ENCODE measurements around the gene SLC16A8. TPM values are rescaled to one million over a fixed set of nuclear protein-coding genes. Genes with fewer than 3 reads are reported as not detected.
"Not testable (repeated sequence)": the region's sequence is repeated elsewhere in the genome, so short reads cannot be mapped to it uniquely, and the experiment has no call there.

The SLC16A8 gene
- total RNA-seq, 1 donor from 2014 or later: 0.20 TPM

DNA sequence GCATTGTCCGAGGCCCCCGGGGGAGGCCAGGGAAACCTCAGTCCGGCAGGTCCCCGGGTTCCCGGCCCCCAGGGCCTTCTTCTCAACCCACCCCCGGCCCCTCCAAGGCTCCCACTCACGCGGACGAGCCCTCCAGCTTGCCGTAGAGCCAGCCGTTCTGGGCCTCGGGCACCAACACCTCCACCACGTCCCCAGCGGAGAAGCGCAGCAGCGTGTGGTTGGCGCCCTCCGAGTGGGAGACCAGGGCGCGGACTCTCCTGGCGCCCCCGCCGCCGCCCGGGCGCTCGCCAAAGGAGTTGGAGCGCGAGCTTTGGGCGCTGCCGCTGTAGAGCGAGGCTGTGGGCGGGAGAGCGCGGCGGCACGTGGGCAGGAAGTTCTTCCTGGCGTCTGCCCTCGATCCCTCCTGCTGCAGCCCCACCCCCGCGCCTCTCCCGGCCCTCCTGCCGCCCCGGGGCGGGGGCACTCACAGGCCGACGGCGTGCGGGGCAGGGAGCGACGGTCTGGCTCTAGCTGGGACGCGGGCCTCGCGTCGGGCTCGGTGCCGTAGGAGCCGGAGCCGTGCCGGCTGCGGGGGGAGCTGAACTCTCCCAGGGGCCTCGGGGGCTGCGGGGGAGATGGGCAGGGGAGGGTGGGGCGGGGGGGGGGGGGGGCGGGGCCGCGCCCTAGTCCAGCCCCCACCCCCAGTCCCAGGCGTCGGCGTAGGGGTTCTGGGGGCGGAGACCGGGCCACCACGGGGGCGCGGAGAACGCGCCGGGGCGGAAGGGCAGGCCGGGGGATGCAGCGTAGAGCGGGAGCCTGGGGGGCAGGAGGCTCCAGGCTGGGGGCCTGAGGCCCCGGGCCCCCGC is 4.9 kb upstream of the SLC16A8 start:
- no peak for DNase-seq (ENCODE audit: low read depth, low spot score)

DNA sequence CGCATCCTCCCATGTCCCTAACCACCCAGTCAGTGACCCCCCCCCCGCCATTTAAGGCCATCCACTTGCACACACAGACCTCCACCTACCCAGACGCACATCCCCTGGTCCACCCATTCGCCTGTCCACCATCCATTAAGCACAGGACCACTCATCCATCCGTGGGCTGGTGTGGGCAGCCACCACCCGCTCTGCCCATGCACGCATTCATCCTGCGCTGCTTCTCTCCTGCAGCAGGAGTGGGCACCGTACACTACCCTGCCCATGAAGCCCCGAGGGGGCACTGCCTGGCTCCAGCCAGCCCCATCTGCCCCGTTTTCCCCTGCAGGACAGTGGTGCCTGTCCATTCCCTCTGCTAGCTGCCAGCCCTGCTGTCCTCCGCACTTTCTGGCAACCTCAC is 3.9 kb upstream of the SLC16A8 start:
- no peak for DNase-seq (ENCODE audit: low read depth, low spot score)

GRCh38 chr22:38086942-38087341 is 3.0 kb upstream of the SLC16A8 start:
- DNase-seq (ENCODE audit: low read depth, low spot score): no peak

DNA sequence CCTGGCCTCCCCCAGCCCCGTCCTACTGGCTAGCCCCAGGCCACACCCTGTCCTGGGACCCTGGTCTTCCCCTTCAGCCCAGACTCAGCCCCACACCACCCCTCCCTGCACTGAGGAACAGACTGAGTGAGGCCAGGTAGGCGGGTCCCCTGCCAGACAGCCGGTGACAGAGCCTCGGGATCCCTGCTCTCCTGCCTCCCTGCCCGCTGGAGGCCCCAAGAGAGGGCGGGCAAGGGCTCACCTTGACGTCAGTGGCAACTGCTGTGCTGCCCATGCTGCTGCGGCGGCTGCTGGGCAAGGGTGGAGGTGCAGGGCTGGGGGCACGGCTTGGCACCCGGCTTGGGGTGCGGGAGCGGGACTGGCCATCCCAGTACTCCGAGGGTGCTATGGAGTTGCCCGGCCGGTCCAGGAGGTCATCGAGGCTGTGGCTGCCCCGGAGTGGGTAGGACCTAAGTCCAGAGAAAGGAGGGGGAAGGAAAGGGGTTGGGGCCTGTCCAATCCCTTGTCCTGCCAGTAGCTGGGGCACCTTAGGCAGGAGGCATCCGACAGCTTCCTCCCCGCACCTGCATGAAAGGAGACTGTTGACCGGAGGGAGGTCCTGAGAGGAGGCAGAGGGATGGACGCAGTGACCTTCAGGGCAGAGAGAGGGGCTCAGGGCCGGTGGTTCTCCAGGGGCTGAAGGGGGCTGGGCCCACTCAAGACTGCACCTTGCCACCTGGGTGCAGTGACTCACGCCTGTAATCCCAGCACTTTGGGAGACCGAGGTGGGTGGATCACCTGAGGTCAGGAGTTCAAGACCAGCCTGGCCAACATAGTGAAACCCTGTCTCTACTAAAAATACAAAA is 2.2 kb upstream of the SLC16A8 start:
- no peak for DNase-seq (ENCODE audit: low read depth, low spot score)

DNA sequence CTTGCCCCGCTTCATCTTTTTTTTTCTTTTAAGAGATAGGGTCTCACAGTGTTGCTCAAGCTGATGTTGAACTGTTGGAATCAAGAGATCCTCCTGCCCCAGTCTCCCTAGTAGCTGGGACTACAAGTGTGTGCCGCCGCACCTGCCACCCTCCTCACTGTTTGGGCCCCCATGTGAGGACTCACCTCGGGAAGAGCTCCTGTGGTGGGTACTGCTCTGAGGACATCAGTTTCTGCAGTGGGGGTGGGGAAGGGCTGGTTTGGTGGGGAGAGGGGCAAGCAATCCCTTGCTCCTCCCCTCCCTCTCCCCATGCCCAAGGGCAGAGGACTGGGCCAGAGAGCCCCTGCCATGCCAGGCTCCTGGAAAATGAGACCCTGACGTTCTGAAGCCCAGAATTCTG is 1.5 kb upstream of the SLC16A8 start:
- DNase-seq (ENCODE audit: low read depth, low spot score): no peak

- no peak for DNase-seq (ENCODE audit: low read depth, low spot score)
These were observed 1.1 kb upstream of the SLC16A8 start for GRCh38 chr22:38085056-38085455.

DNA sequence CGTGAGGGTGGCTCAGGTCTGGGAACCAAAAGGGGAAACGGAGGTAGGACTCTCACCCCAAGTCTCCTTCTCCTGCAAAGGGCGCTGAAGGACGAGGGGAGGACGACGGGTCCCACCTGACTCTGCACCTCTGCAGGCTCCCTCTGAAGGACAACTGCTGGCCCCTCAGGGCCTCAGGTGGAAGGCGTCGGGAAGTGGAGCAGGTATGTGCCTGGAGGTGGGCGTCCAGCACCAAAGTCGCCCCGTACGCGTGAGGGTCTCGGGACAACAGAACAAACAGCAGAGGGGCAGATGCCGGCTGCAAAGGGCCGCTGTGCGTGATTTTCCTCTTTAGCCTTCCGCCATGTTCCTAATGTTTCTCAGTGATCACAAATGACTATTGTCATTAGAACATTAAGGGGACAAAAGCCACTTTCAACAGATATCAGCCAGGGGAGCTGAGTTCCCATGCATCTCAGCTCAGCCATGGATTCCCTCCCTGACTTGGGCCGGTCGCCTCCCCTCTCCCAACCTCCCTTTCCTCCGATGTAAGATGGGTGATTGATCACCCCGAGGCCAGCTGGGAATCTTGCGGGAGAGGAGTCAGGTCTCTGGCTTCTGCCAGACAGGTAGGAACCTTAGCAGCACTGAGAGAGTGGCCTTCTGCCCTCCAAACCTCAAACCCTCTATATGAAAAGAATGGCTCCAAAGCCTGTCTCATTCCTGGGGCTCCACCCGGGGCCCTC is 836 bp downstream of the SLC16A8 start:
- no peak for DNase-seq (ENCODE audit: low read depth, low spot score)

DNA sequence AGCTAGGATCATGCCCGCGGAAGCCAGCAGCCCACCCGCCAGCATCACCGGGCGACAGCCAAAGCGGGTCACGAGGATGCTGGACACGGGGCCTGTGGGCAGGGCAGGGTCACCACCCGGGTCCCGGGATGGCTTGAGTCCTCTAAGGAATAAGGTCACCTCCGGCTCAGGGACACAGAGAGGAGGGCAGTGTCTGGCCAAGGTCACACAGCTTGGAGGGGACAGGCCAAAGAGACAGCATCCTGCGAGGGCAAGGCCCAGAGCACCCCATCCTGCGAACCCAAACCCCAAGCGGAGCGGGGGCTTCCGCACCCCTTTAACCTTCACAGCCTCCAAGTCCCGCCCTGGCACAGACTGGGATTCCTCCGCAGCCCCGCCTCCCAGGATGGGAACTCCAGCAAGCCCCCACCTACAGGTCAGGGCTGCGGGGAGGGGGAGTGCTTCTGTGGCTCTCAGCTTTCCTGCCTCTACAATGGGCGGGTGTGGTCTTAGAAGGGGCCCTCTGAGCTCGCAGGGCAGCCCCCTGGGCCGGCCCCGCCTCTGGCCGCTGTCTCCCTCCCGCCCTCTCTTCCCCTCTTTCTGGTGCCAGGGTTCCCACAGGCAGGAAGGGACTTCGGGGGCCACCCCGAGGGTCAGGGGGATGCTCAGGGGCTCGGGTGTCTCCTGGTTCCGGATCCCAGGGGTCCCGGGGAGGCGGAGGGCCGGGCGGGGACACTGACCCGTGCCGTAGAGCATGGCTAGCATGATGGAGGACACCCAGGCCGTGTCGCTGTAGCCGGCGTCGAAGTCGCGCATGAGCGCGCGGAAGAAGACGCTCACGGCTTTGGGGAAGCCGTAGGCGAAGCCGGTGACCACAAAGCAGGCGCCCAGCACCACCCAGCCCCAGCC is 1.8 kb downstream of the SLC16A8 start:
- DNase-seq (ENCODE audit: low read depth, low spot score): no peak

- no peak for DNase-seq (ENCODE audit: low read depth, low spot score)
These were observed 2.4 kb downstream of the SLC16A8 start for GRCh38 chr22:38081636-38081940.

DNA sequence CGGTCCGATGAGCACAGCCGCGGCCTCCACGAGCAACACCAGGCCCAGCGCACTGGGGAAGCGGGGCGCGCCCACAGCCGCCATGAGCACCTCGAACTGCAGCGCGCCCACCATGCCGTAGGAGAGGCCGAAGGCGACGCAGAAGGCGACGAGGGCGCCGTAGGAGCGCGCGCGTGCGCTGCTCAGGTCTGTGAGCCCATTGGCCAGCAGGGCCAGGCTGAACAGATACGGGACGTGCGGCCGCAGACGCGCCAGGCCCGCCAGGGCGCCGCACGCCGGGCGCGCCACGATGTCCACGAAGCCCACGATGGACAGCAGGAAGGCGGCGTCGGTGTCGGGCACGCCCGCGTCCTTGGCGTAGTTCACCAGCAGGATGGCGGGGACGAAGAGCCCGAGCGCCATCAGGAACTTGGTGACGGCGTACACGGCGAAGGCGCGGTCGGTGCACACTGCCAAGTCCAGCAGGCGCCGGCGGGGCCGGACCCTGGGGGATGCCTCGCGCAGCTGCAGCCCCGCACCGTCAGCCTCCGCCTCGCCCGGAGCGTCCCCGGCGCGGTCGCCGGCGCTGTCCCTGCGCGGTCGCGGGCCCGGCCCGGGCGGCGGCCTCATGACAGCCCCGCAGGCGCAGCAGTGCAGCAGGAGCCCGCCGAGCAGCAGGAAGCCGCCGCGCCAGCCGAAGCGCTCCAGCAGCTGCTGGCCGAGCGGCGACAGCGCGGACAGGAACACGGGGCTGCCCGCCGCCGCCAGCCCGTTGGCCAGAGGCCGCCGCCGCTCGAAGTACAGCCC is 2.9 kb downstream of the SLC16A8 start:
- no peak for DNase-seq (ENCODE audit: low read depth, low spot score)

DNA sequence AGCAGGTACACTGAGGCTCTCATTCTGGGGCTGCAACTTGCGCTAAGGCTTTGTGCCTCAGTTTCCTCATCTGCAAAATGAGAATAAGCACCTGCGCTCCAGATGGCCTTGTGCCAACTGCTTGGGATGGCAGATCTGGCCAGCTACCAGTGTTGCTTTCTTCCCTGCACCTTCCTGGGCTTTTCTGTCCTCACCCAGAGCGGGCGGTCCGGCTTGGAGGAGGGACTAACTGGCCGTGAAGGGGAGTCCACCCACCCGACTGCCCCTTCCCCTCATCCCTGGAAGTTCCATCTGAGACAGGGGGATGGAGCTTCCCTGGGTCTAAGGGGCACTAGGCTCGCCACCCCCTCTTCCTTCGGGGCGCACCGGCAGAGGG is 3.5 kb downstream of the SLC16A8 start:
- DNase-seq (ENCODE audit: low read depth, low spot score): no peak

DNA sequence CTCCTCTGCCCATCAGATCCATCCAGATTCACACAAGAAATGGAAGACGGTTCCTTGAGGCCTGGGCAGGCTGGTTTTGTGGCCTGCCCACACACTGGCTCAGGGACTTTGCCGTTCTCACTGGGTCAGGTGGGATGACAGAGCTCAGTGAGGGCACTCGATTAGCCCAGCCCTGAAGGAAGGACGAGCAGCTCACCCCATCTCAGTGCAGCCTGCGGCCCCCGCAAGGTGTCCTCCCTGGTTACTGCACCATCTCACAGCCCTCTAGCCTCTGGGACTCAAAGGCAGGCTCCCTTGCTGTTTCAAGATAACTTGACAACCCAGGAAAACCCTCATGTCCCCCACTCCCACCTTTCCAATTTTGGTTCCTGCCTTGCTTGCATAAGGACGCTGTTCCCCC is 4.2 kb downstream of the SLC16A8 start:
- DNase-seq (ENCODE audit: low read depth, low spot score): no peak

DNA sequence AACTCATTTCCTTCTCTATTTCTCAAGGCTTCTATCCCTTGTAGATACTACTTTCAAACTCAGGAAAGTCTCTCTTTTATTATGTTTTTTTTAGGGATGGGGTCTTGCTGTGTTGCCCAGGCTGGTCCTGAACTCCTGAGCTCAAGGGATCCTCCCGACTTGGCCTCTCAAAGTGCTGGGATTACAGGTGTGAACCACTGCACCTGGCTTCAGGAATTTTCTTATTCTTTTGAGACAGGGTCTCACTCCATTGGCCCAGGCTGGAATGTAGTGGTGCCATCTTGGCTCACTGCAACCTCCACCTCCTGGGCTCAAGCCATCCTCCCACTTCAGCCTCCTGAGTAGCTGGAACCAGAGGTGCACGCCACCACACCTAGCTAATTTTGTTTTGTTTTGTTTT is 4.8 kb downstream of the SLC16A8 start:
- not testable (repeated sequence) for DNase-seq (ENCODE audit: low read depth, low spot score)

DNA sequence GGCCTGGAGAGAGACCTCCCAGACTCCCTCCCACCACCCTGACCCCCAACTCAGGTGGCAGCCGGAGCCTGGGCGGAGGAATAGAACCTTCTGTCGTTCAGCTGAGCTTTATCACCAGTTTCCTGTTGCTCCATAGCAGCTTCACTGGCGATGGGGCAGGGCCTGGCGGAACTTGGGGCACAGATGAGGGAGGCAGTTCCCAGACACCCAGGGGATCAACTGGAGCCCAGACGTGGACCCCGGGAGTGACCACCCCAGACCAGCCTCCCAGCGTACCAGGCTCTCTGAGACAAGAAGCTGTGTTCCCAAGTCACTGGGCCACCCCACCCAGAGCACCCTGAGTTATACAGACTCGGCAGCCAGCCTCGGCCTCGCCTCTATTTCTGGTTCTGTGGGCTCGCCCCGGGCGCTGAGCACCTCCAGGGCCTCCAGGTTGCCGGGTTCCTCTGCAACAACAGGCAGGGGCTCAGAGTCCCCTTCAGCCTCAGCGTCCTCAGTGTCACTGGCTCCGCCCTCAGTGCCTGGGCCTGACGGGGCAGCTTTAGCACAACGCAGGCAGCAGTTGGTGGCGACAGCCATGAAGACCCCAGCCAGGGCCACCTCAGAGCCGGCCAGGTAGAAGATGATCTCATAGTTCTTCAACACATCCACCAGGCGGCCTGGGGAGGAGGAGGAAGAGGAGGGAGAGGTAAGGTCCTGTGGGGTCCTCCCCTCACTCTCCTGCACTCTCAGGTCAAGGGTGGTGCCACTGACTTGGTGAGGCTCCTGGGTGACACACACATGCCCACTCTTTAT is 5.7 kb downstream of the SLC16A8 start:
- DNase-seq (ENCODE audit: low read depth, low spot score): no peak

DNA sequence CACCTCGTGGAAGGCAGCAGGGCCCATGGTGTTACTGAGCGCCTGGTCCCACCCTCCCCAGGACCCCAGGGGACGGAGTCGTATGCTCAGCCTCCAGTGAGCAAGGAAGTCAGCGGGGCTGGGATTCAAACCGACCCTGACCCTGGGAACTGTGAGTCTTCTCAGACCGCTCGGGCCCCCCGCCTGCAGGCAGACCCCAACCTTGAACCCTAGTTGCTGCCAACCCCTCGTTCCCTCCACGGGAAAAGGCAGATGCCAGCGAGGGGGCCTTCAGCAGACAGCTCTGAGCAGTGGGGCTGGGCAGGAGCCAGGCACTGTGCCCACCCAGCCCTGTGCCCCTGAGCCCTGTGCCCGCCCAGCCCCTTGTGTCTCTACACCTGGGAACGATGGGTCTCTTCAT is 6.4 kb downstream of the SLC16A8 start:
- no peak for DNase-seq (ENCODE audit: low read depth, low spot score)

- no peak for DNase-seq (ENCODE audit: low read depth, low spot score)
These were observed 6.9 kb downstream of the SLC16A8 start for GRCh38 chr22:38077096-38077495.

GRCh38 chr22:38075961-38076360 is 8.0 kb downstream of the SLC16A8 start:
- DNase-seq (ENCODE audit: low read depth, low spot score): no peak

DNA sequence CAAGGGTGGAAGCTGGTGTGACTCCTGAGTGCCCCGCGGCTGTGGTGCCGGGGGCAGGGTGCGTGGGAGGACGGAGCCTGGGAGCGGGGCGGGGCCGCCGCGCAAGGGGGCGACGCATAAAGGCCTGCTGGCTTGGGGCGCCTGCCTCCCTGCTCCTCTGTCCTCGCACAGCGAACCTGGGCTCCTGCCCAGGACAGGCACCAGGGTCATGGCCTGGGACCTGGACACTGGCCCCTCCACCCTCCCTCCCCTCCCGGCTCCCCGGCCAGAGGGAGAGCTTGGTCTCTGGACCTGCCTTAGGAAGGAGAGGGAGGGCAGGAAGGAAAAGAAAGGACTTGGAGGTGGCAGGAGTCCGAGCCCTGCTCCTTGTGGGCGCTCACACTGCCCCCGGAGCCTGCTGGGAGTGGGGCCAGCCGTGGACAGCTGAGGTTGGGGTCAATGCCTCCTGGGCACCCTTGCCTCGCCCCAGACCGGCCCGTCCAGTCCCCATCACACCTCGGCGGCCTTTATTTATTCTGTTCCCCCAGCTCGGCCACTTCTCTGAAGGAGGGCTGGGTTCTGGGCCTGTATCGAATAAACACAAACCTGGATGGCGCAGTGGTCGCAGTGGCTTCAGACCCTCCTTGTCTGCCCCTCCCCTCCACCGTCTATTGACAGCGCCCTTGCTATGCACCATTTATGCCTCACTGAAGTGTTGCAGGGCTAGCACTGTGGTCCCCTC is 8.7 kb downstream of the SLC16A8 start:
- no peak for DNase-seq (ENCODE audit: low read depth, low spot score)

Data from pulmonary artery endothelial cell (primary cell).